GM21825 (cell line): Measurements from ENCODE around the gene JPH4.

Experiments
- ATAC-seq: cut with Tn5 transposase; IDR thresholded peaks from one replicate; pipeline ENCODE4 v1.9.1; 2021; ENCODE audit warnings: mild to moderate bottlenecking, moderate library complexity; ENCODE audit not compliant: unreplicated experiment

JPH4 gene

GRCh38 chr14:23578560-23579310 is at the start of gene JPH4:
Gene JPH4 (minus strand): TSS chr14:23578790. CDS start chr14:23577453, 1,337 bp downstream.
- ATAC-seq = no peak

GRCh38 chr14:23627961-23628360 is 49.4 kb upstream of the JPH4 start:
- no peak for ATAC-seq

GRCh38 chr14:23626946-23627345 is 48.4 kb upstream of the JPH4 start:
- no peak for ATAC-seq

- no peak for ATAC-seq
Observed at GRCh38 chr14:23624830-23625404, 46.3 kb upstream of the JPH4 start.

GRCh38 chr14:23623962-23624361 is 45.4 kb upstream of the JPH4 start:
- no peak for ATAC-seq

GRCh38 chr14:23622990-23623389 is 44.4 kb upstream of the JPH4 start:
- no peak for ATAC-seq

- no peak for ATAC-seq
Observed at GRCh38 chr14:23621932-23622730, 43.5 kb upstream of the JPH4 start.

- no peak for ATAC-seq
Observed at GRCh38 chr14:23621204-23621931, 42.8 kb upstream of the JPH4 start.

- no peak for ATAC-seq
Observed at GRCh38 chr14:23620177-23620702, 41.6 kb upstream of the JPH4 start.

GRCh38 chr14:23618415-23618988 is 39.9 kb upstream of the JPH4 start:
- no peak for ATAC-seq

- no peak for ATAC-seq
Observed at GRCh38 chr14:23617539-23617938, 38.9 kb upstream of the JPH4 start.

GRCh38 chr14:23615856-23616255 is 37.3 kb upstream of the JPH4 start:
- no peak for ATAC-seq

- ATAC-seq = no peak
Observed at GRCh38 chr14:23614395-23614828, 35.8 kb upstream of the JPH4 start.

- no peak for ATAC-seq
Observed at GRCh38 chr14:23613242-23614070, 34.9 kb upstream of the JPH4 start.

GRCh38 chr14:23612802-23613201 is 34.2 kb upstream of the JPH4 start:
- ATAC-seq = no peak

- no peak for ATAC-seq
Observed at GRCh38 chr14:23612354-23612732, 33.8 kb upstream of the JPH4 start.

- no peak for ATAC-seq
Observed at GRCh38 chr14:23610815-23611289, 32.3 kb upstream of the JPH4 start.

- ATAC-seq = no peak
Observed at GRCh38 chr14:23610090-23610814, 31.7 kb upstream of the JPH4 start.
